Measurements from ENCODE around the gene TEPSIN. TPM values are rescaled to one million over a fixed set of nuclear protein-coding genes. Genes with fewer than 3 reads are reported as not detected.
A peak's percentile ranks its signal among the peaks of the same experiment; 100 is the strongest.

TEPSIN gene
- total and polyA plus RNA-seq, 7 donors = 10.9 to 22.1 (median 12.5) TPM

- Histone ChIP-seq H3K4me1 (no peaks in the 10 kb centered on the region), H3K27me3 (ENCODE audit: insufficient read depth in 3 of 3, low read length in 2 of 3) (no peaks in the 10 kb centered on the region), H3K9me3 (no peaks in the 10 kb centered on the region), H3K4me3 (peak overlapping the region; percentile 53), H3K27ac (peak overlapping the region; percentile 74), H3K36me3 (ENCODE audit: insufficient read depth in 1 of 2, low read depth in 1 of 2) (peaks cover 0 to 29% of the 10 kb centered on the region in 2 donors)
- ATAC-seq (peak in 2 of 4 donors; percentile 13 to 33), DNase-seq (no peak)
- TF ChIP-seq, protein P1, sequence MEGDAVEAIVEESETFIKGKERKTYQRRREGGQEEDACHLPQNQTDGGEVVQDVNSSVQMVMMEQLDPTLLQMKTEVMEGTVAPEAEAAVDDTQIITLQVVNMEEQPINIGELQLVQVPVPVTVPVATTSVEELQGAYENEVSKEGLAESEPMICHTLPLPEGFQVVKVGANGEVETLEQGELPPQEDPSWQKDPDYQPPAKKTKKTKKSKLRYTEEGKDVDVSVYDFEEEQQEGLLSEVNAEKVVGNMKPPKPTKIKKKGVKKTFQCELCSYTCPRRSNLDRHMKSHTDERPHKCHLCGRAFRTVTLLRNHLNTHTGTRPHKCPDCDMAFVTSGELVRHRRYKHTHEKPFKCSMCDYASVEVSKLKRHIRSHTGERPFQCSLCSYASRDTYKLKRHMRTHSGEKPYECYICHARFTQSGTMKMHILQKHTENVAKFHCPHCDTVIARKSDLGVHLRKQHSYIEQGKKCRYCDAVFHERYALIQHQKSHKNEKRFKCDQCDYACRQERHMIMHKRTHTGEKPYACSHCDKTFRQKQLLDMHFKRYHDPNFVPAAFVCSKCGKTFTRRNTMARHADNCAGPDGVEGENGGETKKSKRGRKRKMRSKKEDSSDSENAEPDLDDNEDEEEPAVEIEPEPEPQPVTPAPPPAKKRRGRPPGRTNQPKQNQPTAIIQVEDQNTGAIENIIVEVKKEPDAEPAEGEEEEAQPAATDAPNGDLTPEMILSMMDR (IDR thresholded peaks at IDR 0.05) = no peak
- WGBS, 3 donors = 56 to 70% (median 68%) methylated on average over 11 to 12 of the region's 12 CpGs
- intact Hi-C loops (cut with DNase I) = no loop called here
These were observed 47.0 kb upstream of the TEPSIN start for GRCh38 chr17:81285894-81286293.

GRCh38 chr17:81285179-81285878 lies 46.5 kb upstream of the TEPSIN start:
- Histone ChIP-seq H3K9me3 (no peaks in the 10 kb centered on the region), H3K4me3 (peak overlapping the region; percentile 53), H3K27me3 (ENCODE audit: insufficient read depth in 3 of 3, low read length in 2 of 3) (no peaks in the 10 kb centered on the region), H3K27ac (peak overlapping the region; percentile 74), H3K4me1 (no peaks in the 10 kb centered on the region), H3K36me3 (ENCODE audit: insufficient read depth in 1 of 2, low read depth in 1 of 2) (peaks cover 0 to 35% of the 10 kb centered on the region in 2 donors)
- ATAC-seq (peak; percentile 20 to 71 (median 48)), DNase-seq (peak; percentile 81 to 88)
- WGBS, 3 donors = 56 to 59% (median 58%) methylated on average over 37 of the region's 37 CpGs
- TF ChIP-seq, protein P1 (IDR thresholded peaks at IDR 0.05) = no peak
- intact Hi-C loops (cut with DNase I) = no loop called here

DNA sequence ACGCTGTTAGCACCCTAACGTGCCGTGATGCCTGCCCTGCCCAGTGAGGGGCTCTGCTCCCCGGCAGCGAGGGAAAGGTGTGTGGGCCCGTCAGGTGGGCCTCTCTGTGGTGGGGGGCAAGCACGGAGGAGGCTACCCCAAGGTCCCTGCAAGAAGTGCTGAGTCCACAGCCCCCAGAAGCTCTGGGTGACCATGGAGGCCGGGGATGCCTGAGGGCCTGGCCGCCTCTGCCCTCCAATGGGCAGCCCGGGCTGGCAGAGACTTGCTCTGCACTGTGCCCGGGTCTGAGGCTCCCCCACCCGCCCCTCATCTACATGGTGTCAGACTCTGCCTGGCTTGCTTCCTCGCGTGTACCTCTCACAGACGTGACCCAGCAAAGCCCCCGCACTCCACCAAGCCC lies 44.0 kb upstream of the TEPSIN start:
- Histone ChIP-seq H3K4me3 (no peak overlapping the region), H3K36me3 (ENCODE audit: insufficient read depth in 1 of 2, low read depth in 1 of 2) (peaks cover 0 to 37% of the 10 kb centered on the region in 2 donors), H3K4me1 (no peaks in the 10 kb centered on the region), H3K27ac (no peak overlapping the region), H3K9me3 (no peaks in the 10 kb centered on the region), H3K27me3 (ENCODE audit: insufficient read depth in 3 of 3, low read length in 2 of 3) (no peaks in the 10 kb centered on the region)
- 95 to 99% (median 96%) methylated on average over 16 of the region's 16 CpGs for WGBS, 3 donors
- DNase-seq (no peak), ATAC-seq (no peak)
- TF ChIP-seq, protein P1 (IDR thresholded peaks at IDR 0.05) = no peak
- intact Hi-C loops (cut with DNase I) = no loop called here

GRCh38 chr17:81282141-81282540 lies 43.3 kb upstream of the TEPSIN start:
- ATAC-seq (no peak), DNase-seq (no peak)
- TF ChIP-seq, protein P1 (IDR thresholded peaks at IDR 0.05) = no peak
- peaks cover 0 to 37% of the 10 kb centered on the region in 2 donors for H3K36me3 ChIP-seq (ENCODE audit: insufficient read depth in 1 of 2, low read depth in 1 of 2)
- intact Hi-C loops (cut with DNase I) = no loop called here
- H3K4me3 ChIP-seq = no peak overlapping the region
- no peaks in the 10 kb centered on the region for H3K9me3 ChIP-seq
- H3K4me1 ChIP-seq = no peaks in the 10 kb centered on the region
- no peaks in the 10 kb centered on the region for H3K27me3 ChIP-seq (ENCODE audit: insufficient read depth in 3 of 3, low read length in 2 of 3)
- 92 to 96% (median 95%) methylated on average over 33 of the region's 33 CpGs for WGBS, 3 donors
- no peak overlapping the region for H3K27ac ChIP-seq

Data from psoas muscle (tissue), 8 donors.